Stimulated activated CD4-positive, alpha-beta T cell treated with anti-CD3 and anti-CD28 coated beads, Interleukin-4, amount 100 ng/mL, for 1 hour (primary cell): ENCODE results near the gene TMEM109.

Experiments used
- DNase-seq: peaks from one replicate; pipeline ENCODE4 v3.0.0-alpha.2; 2020

Gene TMEM109

GRCh38 chr11:60910711-60911380, 3.1 kb upstream of the TMEM109 start:
- DNase-seq = no peak

- no peak for DNase-seq
Measured at GRCh38 chr11:60912223-60912850, 1.6 kb upstream of the TMEM109 start.

DNA sequence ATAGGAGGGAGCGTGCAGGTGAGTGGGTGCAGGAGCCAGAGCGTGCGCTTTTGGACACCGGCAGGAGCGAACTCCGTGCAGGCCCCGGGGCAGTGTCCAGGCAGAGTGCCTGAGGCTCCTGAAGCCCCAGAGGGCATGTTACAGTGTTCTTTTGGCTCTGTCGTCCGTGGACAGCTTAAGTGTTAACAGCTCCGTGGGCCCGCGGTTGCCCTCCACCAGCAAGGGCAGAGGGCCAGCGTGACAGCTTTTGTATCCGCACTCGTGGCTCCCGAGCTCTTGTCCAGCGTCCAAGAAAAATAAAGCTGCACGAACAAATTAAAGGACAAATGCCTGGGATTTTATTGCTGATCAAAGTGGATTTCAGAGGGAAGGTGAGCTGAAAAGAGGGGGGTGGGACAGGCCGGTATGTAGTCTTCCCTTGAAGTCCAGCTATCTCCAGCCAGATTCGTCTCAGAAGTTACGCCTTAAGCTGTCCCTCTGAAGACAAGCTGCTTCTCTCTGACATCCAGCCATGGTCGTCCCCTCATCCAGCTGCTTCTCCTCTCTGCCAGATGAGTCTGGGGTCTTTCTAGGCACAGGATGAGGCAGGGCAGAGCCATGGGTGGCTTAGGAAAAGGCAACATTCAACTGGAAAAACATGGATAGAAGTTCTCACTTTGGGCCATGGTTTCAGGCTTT, 968 bp upstream of the TMEM109 start:
- DNase-seq = no peak

DNA sequence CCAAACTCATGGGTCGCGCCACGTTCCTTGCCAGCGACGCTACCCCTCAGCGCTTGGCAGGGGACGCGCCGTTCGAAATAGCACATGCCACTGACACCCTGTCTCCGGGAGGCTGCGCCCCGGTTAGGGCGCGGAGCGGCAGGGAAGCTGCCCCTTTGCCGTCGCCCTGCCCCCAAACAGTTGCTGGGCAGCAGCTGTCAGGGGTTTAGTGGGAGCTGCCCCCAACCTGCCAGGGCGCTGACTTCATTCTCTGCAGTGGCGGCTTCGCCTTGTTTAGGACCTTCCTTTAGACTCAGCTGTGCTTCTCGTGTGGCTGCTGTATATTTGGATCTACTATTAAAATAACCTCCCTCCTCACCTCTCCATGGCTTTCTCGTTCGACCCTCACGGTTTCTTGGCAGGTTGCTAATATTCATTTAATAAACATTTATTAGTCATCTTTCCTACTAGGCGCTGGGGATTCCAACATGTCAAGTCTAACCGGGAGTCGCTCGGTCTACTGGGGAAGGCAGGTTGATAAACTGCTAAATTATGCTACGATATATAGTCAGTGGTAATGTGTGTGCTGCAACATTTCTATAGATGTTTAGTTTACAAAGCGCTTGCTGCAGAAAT, 782 bp downstream of the TMEM109 start:
- DNase-seq = no peak

DNA sequence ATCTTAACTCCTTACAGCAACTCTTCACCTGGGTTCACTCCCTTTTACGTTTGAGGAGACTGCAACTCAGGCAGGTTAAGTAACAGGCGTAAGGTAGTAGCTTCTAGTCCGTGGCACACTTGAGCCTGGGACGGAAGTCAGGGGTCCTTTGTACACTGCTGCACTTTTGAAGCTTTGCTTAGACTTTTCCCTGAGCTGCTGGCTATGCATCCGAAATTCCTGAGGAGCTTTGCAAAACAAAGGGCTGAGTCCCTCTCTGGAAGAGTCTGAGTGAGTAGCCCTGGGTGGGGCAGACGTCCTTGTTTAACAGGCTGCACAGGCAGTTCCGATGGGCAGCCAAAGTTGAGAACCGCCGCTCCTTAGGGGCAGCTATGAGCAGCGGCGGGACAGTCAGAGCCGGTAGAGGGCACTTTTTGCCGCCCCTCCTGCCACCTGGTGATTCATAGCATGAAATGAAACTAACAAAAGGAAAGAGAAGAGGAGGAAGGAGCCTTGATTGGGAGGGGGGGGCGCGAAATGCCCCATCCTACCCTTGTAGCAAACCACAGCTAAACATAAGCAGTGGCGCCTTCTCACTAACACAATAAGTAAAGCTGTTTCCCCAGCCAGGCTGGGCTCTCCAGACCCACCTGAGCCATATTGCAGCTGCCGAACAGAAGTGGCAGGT, 1.4 kb downstream of the TMEM109 start:
- DNase-seq = peak; percentile 70

DNA sequence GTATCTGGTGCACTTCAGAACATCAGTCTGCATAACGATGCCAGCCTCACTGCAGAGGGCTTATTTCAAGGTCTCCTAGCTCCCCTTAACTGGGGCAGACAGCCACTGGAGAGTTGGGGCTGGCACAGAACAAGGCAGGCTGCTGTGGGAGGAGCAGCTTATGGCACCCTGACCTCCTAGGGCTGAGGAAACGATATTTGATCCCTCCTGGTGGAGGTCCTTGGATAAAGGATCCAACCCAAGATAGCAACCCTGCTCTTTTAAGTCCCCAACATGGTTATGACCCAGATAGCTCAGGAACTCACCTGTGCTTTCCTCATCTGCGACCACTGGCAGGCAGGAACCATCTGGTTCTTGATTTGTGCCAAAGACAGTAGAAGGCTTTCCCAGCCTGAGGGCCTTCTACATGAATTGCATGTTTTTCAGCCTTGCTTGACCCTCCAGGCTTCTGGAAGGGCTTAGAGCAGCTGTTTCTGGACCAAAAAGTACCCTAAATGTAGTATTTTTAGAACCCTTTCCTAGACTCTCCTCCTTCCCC, 2.8 kb downstream of the TMEM109 start:
- DNase-seq = no peak

GRCh38 chr11:60917267-60917666, 3.3 kb downstream of the TMEM109 start:
- no peak for DNase-seq

GRCh38 chr11:60918251-60918938, 4.4 kb downstream of the TMEM109 start:
- no peak for DNase-seq

- DNase-seq = no peak
Measured at GRCh38 chr11:60918939-60919265, 4.9 kb downstream of the TMEM109 start.

DNA sequence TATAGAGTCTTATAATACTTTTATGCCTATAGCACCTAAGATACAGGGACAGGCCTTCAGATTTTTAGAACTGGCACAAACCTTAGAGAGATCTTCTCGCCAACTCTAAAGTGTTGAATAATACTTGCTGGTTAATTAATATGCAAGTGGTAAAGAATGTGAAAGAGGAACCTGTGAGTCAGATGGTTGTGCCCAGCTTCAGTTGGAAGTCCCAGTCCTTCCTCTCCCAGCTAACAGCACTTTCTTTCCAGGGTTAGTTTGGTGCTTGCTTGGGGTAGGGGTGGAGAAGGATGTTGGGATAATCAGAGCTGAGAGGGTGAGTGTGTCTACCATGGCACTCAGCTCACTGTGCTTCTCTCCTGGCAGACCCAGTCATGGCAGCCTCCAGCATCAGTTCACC, 5.4 kb downstream of the TMEM109 start:
- no peak for DNase-seq

GRCh38 chr11:60919956-60920355, 6.0 kb downstream of the TMEM109 start:
- no peak for DNase-seq

GRCh38 chr11:60921259-60921658, 7.3 kb downstream of the TMEM109 start:
- DNase-seq = no peak

GRCh38 chr11:60921777-60922335, 7.9 kb downstream of the TMEM109 start:
- no peak for DNase-seq

DNA sequence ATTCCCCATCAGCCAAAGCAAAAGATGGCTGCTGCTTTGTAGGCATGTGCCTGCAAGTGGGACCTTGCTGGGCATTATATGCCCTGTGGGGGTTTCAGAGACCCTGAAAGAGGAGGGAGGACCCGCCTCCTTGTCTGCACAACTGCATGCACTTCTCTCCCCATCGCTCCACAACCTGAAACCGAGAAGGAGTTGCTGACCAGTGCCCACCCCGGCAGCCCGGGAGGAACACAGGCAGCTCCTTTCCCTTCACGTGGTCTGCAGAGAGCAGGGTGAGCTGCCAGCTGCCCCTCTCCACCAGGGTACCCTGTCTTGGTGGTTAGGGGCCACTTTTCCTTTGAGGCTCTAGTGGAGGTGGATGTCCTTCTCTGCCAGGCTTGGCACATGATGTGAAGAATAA, 8.9 kb downstream of the TMEM109 start:
- no peak for DNase-seq

GRCh38 chr11:60923326-60923725, 9.4 kb downstream of the TMEM109 start:
- DNase-seq = no peak

- no peak for DNase-seq
Measured at GRCh38 chr11:60923800-60924109, 9.8 kb downstream of the TMEM109 start.

DNA sequence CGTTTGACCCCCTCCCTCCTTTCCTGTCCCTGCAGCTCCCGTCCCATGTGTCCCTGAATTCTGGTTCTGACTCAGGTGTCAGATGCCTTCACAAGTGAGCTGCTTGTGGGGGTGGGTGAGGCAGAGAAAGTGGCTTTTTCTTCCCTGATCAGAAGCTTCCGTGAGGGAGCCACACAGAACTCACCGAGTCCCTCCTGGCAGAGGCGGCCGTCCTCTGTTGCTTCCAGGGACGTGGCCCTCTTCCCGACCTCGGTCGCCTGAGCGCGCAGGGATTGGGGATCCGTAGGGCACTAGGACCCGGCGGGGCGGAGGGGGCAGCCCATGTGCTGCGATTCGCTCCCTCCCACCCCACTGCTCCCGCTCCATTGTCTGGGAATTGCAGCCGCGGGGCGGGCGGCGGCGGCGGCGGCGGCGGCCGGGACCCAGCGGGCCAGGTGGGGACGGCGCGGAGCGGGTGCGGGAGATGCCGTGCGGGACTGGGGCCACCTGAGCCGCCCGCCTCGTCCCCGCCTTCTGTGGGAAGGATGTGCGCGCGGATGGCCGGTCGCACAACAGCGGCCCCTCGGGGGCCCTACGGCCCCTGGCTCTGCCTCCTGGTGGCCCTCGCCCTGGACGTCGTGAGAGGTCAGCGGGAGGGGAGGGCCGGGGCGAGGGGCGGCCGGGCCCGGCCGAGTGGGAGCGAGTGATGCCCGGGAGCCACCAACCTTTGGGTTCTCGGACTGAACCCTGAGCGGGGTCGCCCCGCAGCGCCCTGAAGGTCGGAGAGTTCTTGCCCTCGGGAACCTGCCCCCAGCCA, 10.3 kb downstream of the TMEM109 start, which contains the start of gene TMEM132A:
Gene TMEM132A, plus strand, starts transcription at position 351 of the 796 bp plus-strand sequence. Its CDS starts 174 bp downstream, at position 525.
- DNase-seq = peak; percentile 30

GRCh38 chr11:60924906-60925853, 11.2 kb downstream of the TMEM109 start:
- no peak for DNase-seq

GRCh38 chr11:60925868-60926267, 11.9 kb downstream of the TMEM109 start:
- no peak for DNase-seq

DNA sequence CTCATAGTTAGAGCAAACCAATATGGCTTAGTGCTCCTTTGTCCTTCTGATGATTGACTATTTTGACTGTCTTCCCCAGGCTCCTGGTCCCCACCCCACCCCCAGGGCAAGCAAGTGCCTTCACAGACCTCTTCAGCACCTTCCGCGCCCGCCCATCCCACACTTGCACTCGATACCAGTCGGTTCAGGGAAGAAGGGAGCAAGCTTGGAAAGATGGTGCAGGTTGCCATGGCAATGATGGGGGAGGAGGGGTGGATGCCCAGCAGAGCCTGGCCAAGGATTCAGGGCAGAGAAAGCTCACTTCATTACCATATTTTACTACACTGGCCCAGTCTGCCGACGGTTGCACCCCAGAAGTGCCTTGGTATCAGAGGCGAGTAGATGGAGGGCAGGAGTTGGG, 12.5 kb downstream of the TMEM109 start:
- no peak for DNase-seq
